NCI-H524 (cell line): ENCODE results near the gene NDUFS5.
A peak's percentile ranks its signal among the peaks of the same experiment; 100 is the strongest.
"Not testable (repeated sequence)": the region's sequence is repeated elsewhere in the genome, so short reads cannot be mapped to it uniquely, and the experiment has no call there.

ENCODE experiments used
- DNase-seq, 2 experiments: peaks; one replicate each; lab custom pipeline; 2025; lab: John Stamatoyannopoulos, UW

The NDUFS5 gene

DNA sequence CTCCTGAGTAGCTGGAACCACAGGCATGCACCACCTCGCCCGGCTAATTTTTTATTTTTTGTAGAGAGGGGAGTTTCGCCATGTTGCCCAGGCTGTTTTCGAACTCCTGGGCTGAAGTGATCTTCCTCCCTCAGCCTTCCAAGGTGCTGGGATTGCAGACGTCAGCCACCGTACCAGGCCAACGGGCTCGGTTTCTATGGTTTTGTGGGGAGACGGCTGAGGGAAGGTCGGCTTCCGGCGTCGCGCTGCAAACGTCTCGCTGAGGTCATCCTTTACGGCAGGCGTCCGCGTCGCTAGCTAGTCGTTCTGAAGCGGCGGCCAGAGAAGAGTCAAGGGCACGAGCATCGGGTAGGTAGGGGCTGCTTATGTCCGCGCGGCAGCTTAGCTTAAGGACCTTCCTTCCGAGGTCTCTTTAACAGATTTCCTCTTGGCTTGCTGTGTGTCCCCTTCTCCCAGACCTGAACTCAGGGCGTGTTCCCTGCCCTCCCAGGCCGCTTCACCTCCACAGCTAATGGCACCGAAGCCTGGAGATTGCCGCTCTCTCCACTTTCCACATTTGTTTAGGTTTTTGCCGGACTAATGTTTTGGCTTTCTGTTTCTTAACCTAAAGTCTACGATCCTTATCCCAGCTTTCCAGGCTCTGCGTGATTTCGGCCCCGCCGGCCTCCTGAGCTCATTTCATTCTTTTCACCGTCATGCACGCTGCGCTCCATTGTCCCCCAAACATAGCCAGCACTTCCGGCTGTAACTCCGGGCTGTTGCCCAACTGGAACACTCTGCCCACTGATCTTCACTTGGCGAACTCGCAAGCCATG, at the start of gene NDUFS5:
Gene NDUFS5 (plus strand): TSS at position 300 of the 815 bp plus-strand sequence. CDS start 2,375 bp downstream, outside the sequence.
- DNase-seq: peak; percentile 59 to 82

- not testable (repeated sequence) for DNase-seq
Observed at GRCh38 chr1:38977399-38978244, 48.5 kb upstream of the NDUFS5 start.

DNA sequence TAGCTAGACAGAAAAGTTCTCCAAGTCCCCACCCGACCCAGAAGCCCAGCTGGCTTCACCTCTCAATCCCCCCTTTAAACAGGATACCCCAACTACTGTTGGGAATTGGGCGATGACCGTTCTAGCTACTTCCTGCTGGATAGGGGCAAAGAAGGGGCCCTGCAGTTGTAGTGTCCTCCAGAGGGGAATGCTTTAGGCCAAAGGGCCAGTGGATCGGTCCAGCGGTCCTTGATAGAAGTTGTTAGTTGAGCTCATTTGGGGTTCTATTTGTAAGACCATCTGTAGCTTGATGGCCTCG, 48.0 kb upstream of the NDUFS5 start:
- DNase-seq: not testable (repeated sequence)

- not testable (repeated sequence) for DNase-seq
Observed at GRCh38 chr1:38979380-38979779, 46.8 kb upstream of the NDUFS5 start.

- DNase-seq: no peak
Observed at GRCh38 chr1:38989979-38990378, 36.2 kb upstream of the NDUFS5 start.

GRCh38 chr1:38990386-38990737, 35.8 kb upstream of the NDUFS5 start:
- no peak for DNase-seq

DNA sequence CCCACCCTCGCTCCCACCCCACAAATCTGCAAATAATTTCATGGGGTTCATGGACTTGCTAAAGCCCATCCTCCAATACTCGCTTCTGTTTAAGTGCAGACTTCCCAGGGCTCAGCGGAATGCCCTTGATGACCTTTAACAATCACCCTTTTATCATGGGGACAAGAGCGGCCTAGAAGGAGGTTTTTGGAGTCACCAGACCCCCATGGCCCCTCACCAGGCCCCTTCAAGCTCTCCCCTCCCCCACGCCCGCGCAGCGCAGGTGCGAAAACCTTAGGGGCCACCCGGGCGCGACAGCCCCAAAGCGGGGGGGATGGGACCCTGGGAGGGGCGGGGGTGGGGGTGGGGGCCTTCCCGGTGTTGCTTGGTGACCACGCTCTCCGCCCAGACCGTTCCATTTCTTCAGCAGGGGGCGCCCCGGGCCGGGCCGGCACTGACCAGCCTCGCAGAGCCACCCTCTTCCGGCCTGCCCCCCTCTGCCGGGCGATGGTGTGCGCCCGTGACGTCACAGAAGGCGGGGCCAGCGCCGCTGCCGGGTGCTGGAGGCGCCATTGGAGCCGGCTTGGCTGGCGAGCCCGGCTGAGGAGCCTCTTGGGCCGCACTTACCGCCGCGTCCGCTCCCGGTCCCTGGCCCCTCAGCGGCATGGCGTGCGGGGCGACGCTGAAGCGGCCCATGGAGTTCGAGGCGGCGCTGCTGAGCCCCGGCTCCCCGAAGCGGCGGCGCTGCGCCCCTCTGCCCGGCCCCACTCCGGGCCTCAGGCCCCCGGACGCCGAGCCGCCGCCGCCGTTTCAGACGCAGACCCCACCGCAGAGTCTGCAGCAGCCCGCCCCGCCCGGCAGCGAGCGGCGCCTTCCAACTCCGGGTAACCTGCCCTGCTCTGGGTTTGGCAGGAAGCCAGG, 35.2 kb upstream of the NDUFS5 start, which contains the start of gene AKIRIN1:
Gene AKIRIN1 (plus strand): TSS at position 539 of the 900 bp plus-strand sequence. CDS start 105 bp downstream, at position 644.
- DNase-seq: peak; percentile 82 to 91

GRCh38 chr1:38991638-38992411, 34.3 kb upstream of the NDUFS5 start:
- DNase-seq: peak in 1 of 2 experiments; percentile 28

DNA sequence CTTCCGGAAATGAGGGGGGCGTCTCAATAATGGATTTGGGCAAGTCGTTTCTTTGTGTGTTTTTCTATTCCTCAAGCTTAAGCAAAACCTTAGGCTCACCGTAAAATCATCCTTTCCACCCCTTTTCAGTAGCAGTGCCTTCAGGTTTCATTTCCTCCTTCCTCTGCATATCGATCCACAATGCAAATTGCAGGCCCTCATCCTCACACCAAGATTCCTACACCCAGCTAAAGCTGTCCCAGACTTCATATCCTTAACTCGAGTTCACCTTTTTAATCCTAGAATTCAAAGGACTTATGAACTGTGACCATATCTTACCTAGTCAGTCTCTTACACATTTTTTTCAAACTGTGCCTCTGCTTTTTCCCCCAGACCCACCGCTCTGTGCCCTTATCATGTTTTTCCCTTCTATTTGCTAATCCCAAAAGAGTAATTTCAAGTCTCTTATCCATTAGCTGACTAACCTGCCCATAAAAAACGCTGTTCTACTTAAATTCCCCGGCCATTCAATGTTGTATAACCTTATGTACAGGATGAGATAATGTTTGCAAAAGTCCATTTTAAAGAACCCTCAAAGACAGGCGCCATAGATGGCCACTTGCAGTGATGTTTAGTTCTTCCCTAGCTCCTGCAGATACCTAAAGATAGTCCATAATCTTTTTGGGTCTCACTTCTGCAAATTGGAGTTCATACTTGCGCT, 33.6 kb upstream of the NDUFS5 start:
- DNase-seq: no peak

DNA sequence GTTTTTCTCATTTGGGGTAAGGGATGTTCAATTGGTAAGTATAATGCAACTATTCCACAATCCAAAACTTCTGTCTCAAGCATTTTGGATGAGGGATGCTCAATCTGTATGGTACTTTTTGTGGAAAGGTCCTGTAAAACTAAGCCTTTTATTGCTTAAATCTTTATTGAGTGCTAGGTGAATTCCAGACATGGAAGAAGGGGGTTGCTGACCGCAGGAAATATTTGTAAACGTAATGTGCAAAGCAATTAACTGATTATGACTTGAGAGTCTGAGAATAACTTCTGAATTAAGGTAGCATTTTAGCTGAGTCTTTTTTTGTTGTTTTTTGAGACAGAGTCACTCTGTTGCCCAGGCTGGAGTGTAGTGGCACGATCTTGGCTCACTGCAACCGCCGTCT, 32.0 kb upstream of the NDUFS5 start:
- no peak for DNase-seq

- DNase-seq: no peak
Observed at GRCh38 chr1:38997034-38997900, 28.9 kb upstream of the NDUFS5 start.

- DNase-seq: no peak
Observed at GRCh38 chr1:38997901-38998190, 28.3 kb upstream of the NDUFS5 start.

GRCh38 chr1:39001516-39002421, 24.4 kb upstream of the NDUFS5 start:
- no peak for DNase-seq

DNA sequence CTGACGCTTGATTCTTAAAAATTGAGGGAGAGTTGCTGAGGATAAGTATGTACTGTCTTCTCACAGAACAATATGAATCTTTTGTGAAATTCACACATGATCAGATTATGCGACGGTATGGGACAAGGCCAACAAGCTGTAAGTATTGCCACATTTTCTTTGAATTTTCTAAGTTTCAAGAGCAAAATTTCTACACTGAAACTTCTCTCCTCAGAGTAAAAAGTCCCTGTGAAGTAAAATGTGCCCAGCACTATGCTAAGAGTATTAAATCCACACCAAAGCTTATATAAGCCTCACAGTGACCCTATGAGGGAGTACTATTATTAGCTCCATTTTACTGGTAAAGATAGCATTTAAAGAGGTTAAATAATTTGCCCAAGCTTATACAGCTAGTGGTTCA, 22.9 kb upstream of the NDUFS5 start:
- no peak for DNase-seq

DNA sequence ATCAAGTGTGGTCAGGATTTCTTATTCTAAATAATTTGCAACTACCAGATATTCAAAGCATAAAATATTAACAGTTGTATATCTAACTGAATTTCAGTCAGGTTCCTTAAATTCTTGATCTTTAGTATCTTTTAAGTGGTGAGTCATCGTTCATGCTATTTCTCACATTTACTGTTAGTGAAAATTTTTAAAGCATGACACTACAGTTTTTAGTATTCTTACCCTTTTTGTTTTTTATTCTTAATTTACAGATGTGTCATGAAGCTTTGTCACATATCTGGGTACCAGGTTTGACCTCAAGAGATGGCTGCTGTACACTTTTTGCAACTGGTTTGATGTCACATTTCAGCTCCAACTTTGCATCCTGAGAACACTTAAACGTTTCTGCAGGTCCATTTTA, 22.4 kb upstream of the NDUFS5 start:
- no peak for DNase-seq

DNA sequence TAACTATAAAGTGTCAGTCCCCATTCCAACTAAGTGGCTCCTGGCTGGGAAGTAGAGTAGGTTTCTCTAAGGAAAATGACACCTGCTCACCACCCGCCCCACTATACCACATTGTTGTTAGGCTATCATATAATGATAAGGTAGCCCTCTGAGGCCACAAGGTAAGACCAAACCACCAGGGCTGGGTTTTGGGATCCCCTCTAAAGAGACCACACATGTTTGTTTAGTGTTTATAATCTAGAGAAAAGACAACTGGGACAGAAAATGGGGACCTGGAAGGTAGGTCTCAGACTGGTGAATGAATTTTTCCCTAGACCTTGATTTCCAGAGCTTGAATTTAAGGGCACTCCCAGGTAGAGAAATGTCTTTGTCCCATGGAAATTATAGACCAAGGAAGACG, 19.9 kb upstream of the NDUFS5 start:
- no peak for DNase-seq

DNA sequence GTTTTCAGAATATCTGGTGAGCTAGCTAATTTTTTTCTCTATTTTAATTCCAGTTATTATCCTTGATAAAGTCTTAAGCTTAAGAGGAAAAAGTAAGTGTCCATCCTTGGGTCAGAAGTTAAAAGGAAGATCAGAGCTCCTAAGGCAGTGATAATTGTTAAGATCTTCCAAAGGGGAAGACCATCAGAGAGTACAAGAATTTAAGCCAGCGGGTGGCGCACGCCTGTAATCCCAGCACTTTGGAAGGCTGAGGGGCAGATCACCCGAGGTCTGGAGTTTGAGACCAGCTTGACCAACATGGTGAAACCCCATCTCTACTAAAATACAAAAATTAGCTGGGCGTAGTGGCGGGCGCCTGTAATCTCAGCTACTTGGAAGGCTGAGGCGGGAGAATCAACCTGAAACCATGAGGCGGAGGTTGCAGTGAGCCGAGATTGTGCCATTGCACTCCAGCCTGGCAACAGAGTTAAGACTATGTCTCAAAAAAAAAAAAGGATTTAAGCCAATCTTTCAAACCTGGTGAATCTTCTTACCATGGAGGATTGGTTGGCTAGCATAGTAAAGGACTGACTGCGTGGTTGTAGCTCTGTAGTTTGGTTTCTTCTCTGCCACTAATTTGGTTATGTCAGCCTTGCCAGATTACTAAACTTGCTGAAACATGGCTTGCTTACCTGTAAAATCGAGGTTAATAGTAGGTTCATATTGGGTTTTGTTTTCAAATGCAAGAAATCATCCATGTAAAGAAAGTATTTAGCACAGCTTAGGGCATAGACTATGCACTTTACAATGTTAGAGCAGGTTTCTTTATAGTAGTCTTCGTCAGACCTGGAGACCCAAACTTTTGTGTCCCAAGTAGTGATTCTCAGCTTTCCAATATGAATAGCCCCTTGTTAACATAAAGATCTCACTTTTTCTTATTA, 19.2 kb upstream of the NDUFS5 start:
- no peak for DNase-seq

DNA sequence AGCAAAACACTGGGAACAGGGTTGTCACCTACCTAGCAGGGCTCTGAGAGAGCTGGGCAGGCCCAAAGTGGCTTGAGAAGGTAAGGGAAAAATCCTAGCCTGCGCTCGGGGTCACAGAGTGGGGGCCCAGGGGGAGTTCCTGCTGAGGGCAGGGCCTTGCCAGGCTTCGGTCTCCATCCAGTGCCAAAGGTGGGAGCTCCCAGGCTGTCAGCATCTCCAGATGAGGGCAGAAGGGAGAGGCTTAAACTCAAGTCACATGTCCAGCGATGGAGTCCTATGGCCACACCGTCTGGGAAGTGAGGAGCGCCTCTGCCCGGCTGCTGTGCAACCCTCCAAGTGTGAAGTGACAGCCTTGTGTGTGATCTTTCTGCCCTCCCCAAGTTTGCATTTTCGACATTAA, 11.2 kb upstream of the NDUFS5 start:
- DNase-seq: not testable (repeated sequence)
